Gastrocnemius medialis (tissue), 4 donors: Measurements from ENCODE around the gene TBC1D30.

Experiments used
- CTCF ChIP-seq, 5 experiments: fragments of 450-650 bp in 3 of 5; fragments of 200-600 bp in 2 of 5; sonication (generic) in 2 of 5; IDR thresholded peaks in 4 of 5; conservative IDR thresholded peaks in 1 of 5; 1 replicate in 4 of 5; 2 replicates in 1 of 5; pipeline ENCODE4 v1.5.1; 2016 to 2019; ENCODE audit warnings: antibody characterized with exemption in 5 of 5, mild to moderate bottlenecking in 3 of 5, moderate library complexity in 3 of 5
- POLR2A ChIP-seq, 2 donors: fragments of 450-650 bp; IDR thresholded peaks; one replicate each; pipeline ENCODE4 v1.6.1; 2017; ENCODE audit warnings: antibody characterized with exemption in 2 of 2, mild to moderate bottlenecking in 2 of 2, moderate library complexity in 2 of 2

GRCh38 chr12:64894827-64895475, 70.5 kb downstream of the TBC1D30 start:
- TF ChIP-seq CTCF (IDR thresholded peaks at IDR 0.05 in 4 of 5, conservative IDR thresholded peaks at IDR 0.05 in 1 of 5) (no peak), POLR2A (IDR thresholded peaks at IDR 0.05) (no peak)
